H1 (cell line): ENCODE measurements around the gene UTRN. TPM values are rescaled to one million over a fixed set of nuclear protein-coding genes. Genes with fewer than 3 reads are reported as not detected.

Experiments
- CHD1 ChIP-seq: IDR thresholded peaks from 2 replicates; pipeline ENCODE4 v1.6.1; 2012; ENCODE audit warnings: low read depth, low read length, improper control_type of control experiment
- CHD7 ChIP-seq: fragments of 300-600 bp; sonication (generic); IDR thresholded peaks from 2 replicates; pipeline ENCODE4 v1.7.1; 2012; ENCODE audit warnings: low read length, moderate library complexity, mild to moderate bottlenecking, inconsistent platforms; ENCODE audit not compliant: insufficient replicate concordance
- HDAC2 ChIP-seq, 2 experiments: fragments of 300-600 bp in 1 of 2; sonication (generic) in 1 of 2; IDR thresholded peaks; 2 replicates each; pipeline ENCODE4 v1.6.1; 2011 to 2012; ENCODE audit warnings: low read depth in 2 of 2, low read length in 2 of 2, mild to moderate bottlenecking in 2 of 2, moderate library complexity in 2 of 2, borderline replicate concordance in 1 of 2, inconsistent platforms in 1 of 2
- MAX ChIP-seq: IDR thresholded peaks from 2 replicates; pipeline ENCODE4 v1.6.1; 2012; ENCODE audit warnings: inconsistent platforms
- POLR2AphosphoS5 ChIP-seq: IDR thresholded peaks from 2 replicates; pipeline ENCODE4 v1.6.1; 2011; ENCODE audit warnings: low read depth, low read length
- POU5F1 ChIP-seq: IDR thresholded peaks from 2 replicates; pipeline ENCODE4 v1.6.1; 2011; ENCODE audit warnings: low read depth, mild to moderate bottlenecking, low read length, moderate library complexity
- RBBP5 ChIP-seq: IDR thresholded peaks from 2 replicates; pipeline ENCODE4 v1.7.1; 2012; ENCODE audit warnings: low read depth, mild to moderate bottlenecking, inconsistent platforms, low read length, moderate library complexity, borderline replicate concordance
- SP4 ChIP-seq: IDR thresholded peaks from 2 replicates; pipeline ENCODE4 v1.6.1; 2012; ENCODE audit warnings: low read length, inconsistent platforms
- TBP ChIP-seq: IDR thresholded peaks from 2 replicates; pipeline ENCODE4 v1.6.1; 2011; ENCODE audit warnings: low read depth, low read length, improper control_type of control experiment
- USF2 ChIP-seq: IDR thresholded peaks from 2 replicates; pipeline ENCODE4 v1.6.1; 2011; ENCODE audit warnings: low read length, improper control_type of control experiment
- polyA plus RNA-seq, 7 experiments: library from polyadenylated mRNA; depleted of rRNA in 3 of 7; stranded (reverse) in 5 of 7; unstranded in 2 of 7; fragments of >200 nt in 5 of 7; fragments of 200-250 nt in 2 of 7; gene quantifications; 1 replicate in 5 of 7; 2 replicates in 1 of 7; 4 replicates in 1 of 7; pipeline versions ENCODE4 v1.2.1 to v1.2.3, GENCODE V29; 2011 to 2013; ENCODE audit warnings: missing spikeins in 2 of 7, mixed read lengths in 2 of 7
- total RNA-seq: library from RNA; stranded (reverse); fragmentation: NEBNext Ultra II Directional; extraction: Animal tissue kit (Norgen Biotek cat#: 25700); gene quantifications from 2 replicates; pipeline ENCODE4 v1.2.1, GENCODE V29; 2021

Gene UTRN
- total and polyA plus RNA-seq, 2 of the 8 experiments (the other 6 are each of a cell fraction or from before 2014, with no cell fraction given) = 25.0 to 112 TPM

- TF ChIP-seq CHD7 = no peak
- no peak for TF ChIP-seq MAX
- TF ChIP-seq SP4 = no peak
- no peak for TF ChIP-seq CHD1
- TF ChIP-seq TBP = no peak
- TF ChIP-seq HDAC2 (IDR thresholded peaks at IDR 0.05; ENCODE audit: borderline replicate concordance in 1 of 2, low read depth in 2 of 2, low read length in 2 of 2) = no peak
- TF ChIP-seq POU5F1 = no peak
- no peak for TF ChIP-seq USF2
- TF ChIP-seq POLR2AphosphoS5 = no peak
- no peak for TF ChIP-seq RBBP5
Observed at GRCh38 chr6:144297511-144298100, 12.5 kb downstream of the UTRN start (continued).
